Transverse colon (tissue), 3 donors: ENCODE data around the gene HLA-E.

Experiments
- CTCF ChIP-seq, 5 experiments: fragments of 200-600 bp in 3 of 5; fragments of 450-650 bp in 2 of 5; sonication (generic) in 3 of 5; IDR thresholded peaks; 1 replicate in 2 of 5; 2 replicates in 3 of 5; pipeline ENCODE4 v1.5.1; 2016 to 2017; ENCODE audit warnings: antibody characterized with exemption in 5 of 5, inconsistent platforms in 3 of 5, mild to moderate bottlenecking in 2 of 5, moderate library complexity in 1 of 5
- POLR2A ChIP-seq: fragments of 450-650 bp; IDR thresholded peaks from one replicate; pipeline ENCODE4 v1.6.1; 2016; ENCODE audit warnings: antibody characterized with exemption, mild to moderate bottlenecking, moderate library complexity

GRCh38 chr6:30513451-30513850, 24.1 kb downstream of the HLA-E start:
- no peak for TF ChIP-seq CTCF (IDR thresholded peaks at IDR 0.05)
- TF ChIP-seq POLR2A, result no peak
